ENCODE measurements around the gene GDNF.

- no peak for TF ChIP-seq CTCF (IDR thresholded peaks at IDR 0.05)
- no peak for TF ChIP-seq POLR2AphosphoS5 (IDR thresholded peaks at IDR 0.05)
- TF ChIP-seq EP300 (IDR thresholded peaks at IDR 0.05), result no peak
These were observed 41.5 kb upstream of the GDNF start for GRCh38 chr5:37881359-37881758.
